GM23338 (cell line): ENCODE results near the gene CAPN7. TPM values are rescaled to one million over a fixed set of nuclear protein-coding genes. Genes with fewer than 3 reads are reported as not detected.

Experiments used
- ATAC-seq: fragments of 200-7000 bp; cut with Tn5 transposase; 3 replicates; pipeline ENCODE4 v1.9.1; 2020
- DNase-seq: peaks from one replicate; pipeline ENCODE4 v3.0.0-alpha.2; 2015; ENCODE audit warnings: low spot score
- H2AFZ ChIP-seq: fragments of 200-600 bp; sonication (generic); 2 replicates; pipeline ENCODE4 v1.8.0; 2016; ENCODE audit warnings: antibody characterized with exemption, mild to moderate bottlenecking, moderate library complexity
- H3F3A ChIP-seq: fragments of 200-600 bp; sonication (generic); replicated peaks from 2 replicates; pipeline ENCODE4 v1.8.0; 2017; ENCODE audit warnings: antibody characterized with exemption, mixed run types, low read depth
- H3K27ac ChIP-seq: fragments of 200-600 bp; sonication (generic); 2 replicates; pipeline ENCODE4 v1.6.1; 2016; ENCODE audit warnings: low read depth
- H3K27me3 ChIP-seq: fragments of 200-600 bp; sonication (generic); 2 replicates; pipeline ENCODE4 v1.8.0; 2016; ENCODE audit warnings: mild to moderate bottlenecking, mixed run types, moderate library complexity; ENCODE audit not compliant: insufficient read depth
- H3K36me3 ChIP-seq: fragments of 200-600 bp; sonication (generic); 2 replicates; pipeline ENCODE4 v1.8.0; 2016; ENCODE audit warnings: mild to moderate bottlenecking; ENCODE audit not compliant: insufficient read depth
- H3K4me1 ChIP-seq: fragments of 200-600 bp; sonication (generic); 2 replicates; pipeline ENCODE4 v1.8.0; 2016; ENCODE audit warnings: mild to moderate bottlenecking, moderate library complexity; ENCODE audit not compliant: insufficient read depth
- H3K4me2 ChIP-seq: fragments of 200-600 bp; sonication (generic); 2 replicates; pipeline ENCODE4 v1.7.1; 2017; ENCODE audit warnings: mixed run types
- H3K4me3 ChIP-seq: fragments of 200-600 bp; sonication (generic); 2 replicates; pipeline ENCODE4 v1.6.1; 2016; ENCODE audit warnings: mixed run types
- H3K79me2 ChIP-seq: fragments of 200-600 bp; sonication (generic); replicated peaks from 2 replicates; pipeline ENCODE4 v1.8.0; 2017; ENCODE audit warnings: mild to moderate bottlenecking; ENCODE audit not compliant: insufficient read depth
- H3K9me2 ChIP-seq: fragments of 200-600 bp; sonication (generic); 2 replicates; pipeline ENCODE4 v1.8.0; 2017; ENCODE audit not compliant: insufficient read depth
- H4K20me1 ChIP-seq: fragments of 200-600 bp; sonication (generic); replicated peaks from 2 replicates; pipeline ENCODE4 v1.8.0; 2017; ENCODE audit warnings: mild to moderate bottlenecking; ENCODE audit not compliant: insufficient read depth
- H3K27ac Mint-ChIP-seq: 2 replicates; pipeline ENCODE4 v1.8.0; 2020; ENCODE audit warnings: inconsistent platforms, mild to moderate bottlenecking, moderate library complexity, mixed read lengths
- H3K27me3 Mint-ChIP-seq: 3 replicates; pipeline ENCODE4 v1.8.0; 2022; ENCODE audit warnings: low read depth, mild to moderate bottlenecking, moderate library complexity, mixed read lengths, inconsistent platforms; ENCODE audit not compliant: insufficient read depth, poor library complexity
- H3K36me3 Mint-ChIP-seq: 3 replicates; pipeline ENCODE4 v1.8.0; 2021; ENCODE audit warnings: low read depth, mild to moderate bottlenecking, inconsistent platforms, moderate library complexity, mixed read lengths
- H3K4me1 Mint-ChIP-seq: 3 replicates; pipeline ENCODE4 v1.8.0; 2020; ENCODE audit warnings: mild to moderate bottlenecking, inconsistent platforms, mixed read lengths
- H3K4me3 Mint-ChIP-seq: 3 replicates; pipeline ENCODE4 v1.8.0; 2021; ENCODE audit warnings: moderate library complexity, mild to moderate bottlenecking, inconsistent platforms, mixed read lengths
- H3K9me3 Mint-ChIP-seq: 3 replicates; pipeline ENCODE4 v1.8.0; 2020; ENCODE audit warnings: moderate library complexity, mild to moderate bottlenecking, inconsistent platforms, mixed read lengths
- CREB1 ChIP-seq: fragments of 250-450 bp; sonication (Bioruptor Pico); IDR thresholded peaks from 2 replicates; pipeline ENCODE4 v1.5.0; 2020; ENCODE audit warnings: low read depth, mild to moderate bottlenecking, moderate library complexity
- CTCF ChIP-seq, 2 experiments: fragments of 200-600 bp in 1 of 2; sonication (generic) in 1 of 2; conservative IDR thresholded peaks; 2 replicates each; pipeline versions ENCODE4 v1.5.1 to v1.6.1; 2016 to 2017; ENCODE audit warnings: antibody characterized with exemption in 2 of 2, low read depth in 2 of 2, mild to moderate bottlenecking in 2 of 2, moderate library complexity in 1 of 2
- EZH2 ChIP-seq: fragments of 200-600 bp; sonication (generic); IDR thresholded peaks from one replicate; pipeline ENCODE4 v1.8.0; 2017; ENCODE audit warnings: antibody characterized with exemption, mild to moderate bottlenecking, low read depth; ENCODE audit not compliant: unreplicated experiment
- ZNF331 ChIP-seq: fragments of 250-450 bp; sonication (Bioruptor Pico); IDR thresholded peaks from 2 replicates; pipeline ENCODE4 v1.5.0; 2020; ENCODE audit warnings: low read depth, mild to moderate bottlenecking, moderate library complexity
- ZNF462 ChIP-seq: fragments of 250-450 bp; sonication (Bioruptor Pico); IDR thresholded peaks from 2 replicates; pipeline ENCODE4 v1.5.0; 2020; ENCODE audit warnings: mild to moderate bottlenecking, moderate library complexity
- polyA plus RNA-seq: library from polyadenylated mRNA; unstranded; fragments of >200 nt; fragmentation: Nextera tagmentation; extraction: Ambion mirVana; gene quantifications from 2 replicates; pipeline ENCODE4 v1.2.1, GENCODE V29; 2016
- total RNA-seq: library from RNA; depleted of rRNA; stranded (reverse); fragments of >200 nt; shearing (Covaris generic); gene quantifications from 2 replicates; pipeline ENCODE4 v1.2.3, GENCODE V29; 2014

The CAPN7 gene
- total and polyA plus RNA-seq, 2 experiments from 2014 or later: 9.9 to 18.1 TPM

- TF ChIP-seq ZNF462 (no peak), CTCF (conservative IDR thresholded peaks at IDR 0.05; ENCODE audit: low read depth in 2 of 2) (no peak)
These were observed 75.8 kb downstream of the CAPN7 start (continued) for GRCh38 chr3:15281817-15282216.

- no peaks in the 10 kb centered on the region for H3F3A ChIP-seq
- H3K4me3 ChIP-seq: no peak overlapping the region
- H3K9me2 ChIP-seq: no peaks in the 10 kb centered on the region
- no peak for ATAC-seq
- no peak overlapping the region for H3K4me2 ChIP-seq
- no peak overlapping the region for H2AFZ ChIP-seq
- no peak overlapping the region for H3K4me3 Mint-ChIP-seq
- no peak overlapping the region for H3K27ac ChIP-seq
- H3K9me3 Mint-ChIP-seq: no peaks in the 10 kb centered on the region; the same call in 2 of the 3 replicates
- H3K27me3 Mint-ChIP-seq: peaks cover 3% of the 10 kb centered on the region
- H3K36me3 ChIP-seq: no peaks in the 10 kb centered on the region
- no peak overlapping the region for H3K27ac Mint-ChIP-seq
- H3K36me3 Mint-ChIP-seq: no peaks in the 10 kb centered on the region
- H3K4me1 Mint-ChIP-seq: peaks cover 25% of the 10 kb centered on the region
- H3K4me1 ChIP-seq: peaks cover 3% of the 10 kb centered on the region; the same call in 1 of the 2 replicates
- no peak for DNase-seq
- H3K27me3 ChIP-seq: no peaks in the 10 kb centered on the region
- peaks cover 11% of the 10 kb centered on the region; the same call in 1 of the 2 replicates for H3K79me2 ChIP-seq
- no peaks in the 10 kb centered on the region; the same call in 1 of the 2 replicates for H4K20me1 ChIP-seq
- TF ChIP-seq CTCF (conservative IDR thresholded peaks at IDR 0.05; ENCODE audit: low read depth in 2 of 2) (no peak), EZH2 (no peak), ZNF331 (CRISPR knock-in tag) (no peak), CREB1 (CRISPR knock-in tag) (no peak)
These were observed 77.7 kb downstream of the CAPN7 start for GRCh38 chr3:15283702-15284101.
